WERI-Rb-1 (cell line): ENCODE results near the gene CFTR.

ENCODE experiments used
- DNase-seq: peaks from one replicate; pipeline ENCODE4 v3.0.0-alpha.2; 2020
- H3K27ac ChIP-seq: fragments of 250-450 bp; sonication (Bioruptor Pico); 2 replicates; pipeline ENCODE4 v1.5.1; 2020; ENCODE audit warnings: mild to moderate bottlenecking, moderate library complexity
- H3K27me3 ChIP-seq: fragments of 250-450 bp; sonication (Bioruptor Pico); 2 replicates; pipeline ENCODE4 v1.5.1; 2021; ENCODE audit warnings: mild to moderate bottlenecking, low read depth, moderate library complexity; ENCODE audit not compliant: insufficient read depth, severe bottlenecking
- H3K36me3 ChIP-seq: fragments of 250-450 bp; sonication (Bioruptor Pico); 2 replicates; pipeline ENCODE4 v1.5.1; 2020; ENCODE audit warnings: mild to moderate bottlenecking, moderate library complexity
- H3K4me3 ChIP-seq: 2 replicates; pipeline ENCODE4 v1.5.1; 2011; ENCODE audit warnings: low read depth, mild to moderate bottlenecking, control low read depth, low read length
- H3K9me3 ChIP-seq: fragments of 250-450 bp; sonication (Bioruptor Pico); 2 replicates; pipeline ENCODE4 v1.5.1; 2021; ENCODE audit warnings: mild to moderate bottlenecking, moderate library complexity; ENCODE audit not compliant: severe bottlenecking
- CTCF ChIP-seq: IDR thresholded peaks from 2 replicates; pipeline ENCODE4 v1.5.1; 2011; ENCODE audit warnings: low read depth, mild to moderate bottlenecking, control low read depth, inconsistent platforms, low read length

CFTR gene

GRCh38 chr7:117567781-117568180, 88.0 kb downstream of the CFTR start:
- Histone ChIP-seq H3K9me3 (no peaks in the 10 kb centered on the region), H3K27me3 (peaks cover 32% of the 10 kb centered on the region), H3K36me3 (no peaks in the 10 kb centered on the region), H3K4me3 (no peak overlapping the region), H3K27ac (no peak overlapping the region)
- TF ChIP-seq CTCF = no peak
- DNase-seq = no peak

GRCh38 chr7:117572856-117573620, 93.2 kb downstream of the CFTR start:
- Histone ChIP-seq H3K9me3 (no peaks in the 10 kb centered on the region), H3K27me3 (peaks cover 30% of the 10 kb centered on the region), H3K4me3 (no peak overlapping the region), H3K27ac (no peak overlapping the region), H3K36me3 (no peaks in the 10 kb centered on the region)
- no peak for TF ChIP-seq CTCF
- no peak for DNase-seq

- H3K9me3 ChIP-seq = no peaks in the 10 kb centered on the region
- no peak overlapping the region for H3K4me3 ChIP-seq
- peaks cover 12% of the 10 kb centered on the region for H3K27me3 ChIP-seq
- H3K36me3 ChIP-seq = no peaks in the 10 kb centered on the region
- TF ChIP-seq CTCF = no peak
- H3K27ac ChIP-seq = no peak overlapping the region
- no peak for DNase-seq
Measured at GRCh38 chr7:117581424-117581823, 101.6 kb downstream of the CFTR start.

- Histone ChIP-seq H3K27me3 (peaks cover 17% of the 10 kb centered on the region), H3K9me3 (no peaks in the 10 kb centered on the region), H3K4me3 (no peak overlapping the region), H3K36me3 (no peaks in the 10 kb centered on the region), H3K27ac (no peak overlapping the region)
- TF ChIP-seq CTCF = no peak
- no peak for DNase-seq
Measured at GRCh38 chr7:117582219-117582704, 102.4 kb downstream of the CFTR start.

- DNase-seq = no peak
- TF ChIP-seq CTCF = no peak
Measured at GRCh38 chr7:117587931-117588330, 108.1 kb downstream of the CFTR start.

GRCh38 chr7:117588352-117588794, 108.5 kb downstream of the CFTR start:
- Histone ChIP-seq H3K27me3 (peaks cover 52% of the 10 kb centered on the region), H3K36me3 (no peaks in the 10 kb centered on the region), H3K9me3 (no peaks in the 10 kb centered on the region), H3K27ac (no peak overlapping the region), H3K4me3 (no peak overlapping the region)
- no peak for DNase-seq
- TF ChIP-seq CTCF = no peak

More at GRCh38 chr7:117587931-117588330, 108.1 kb downstream of the CFTR start:
- H3K9me3 ChIP-seq = no peaks in the 10 kb centered on the region
- H3K27ac ChIP-seq = no peak overlapping the region
- peaks cover 52% of the 10 kb centered on the region for H3K27me3 ChIP-seq
- H3K36me3 ChIP-seq = no peaks in the 10 kb centered on the region
- H3K4me3 ChIP-seq = no peak overlapping the region
